Transverse colon (tissue), 4 donors: ENCODE results near the gene HNRNPF.

Experiments
- POLR2A ChIP-seq: fragments of 450-650 bp; IDR thresholded peaks from one replicate; pipeline ENCODE4 v1.6.1; 2016; ENCODE audit warnings: antibody characterized with exemption, mild to moderate bottlenecking, moderate library complexity
- POLR2AphosphoS5 ChIP-seq, 3 donors: sonication (generic); formaldehyde crosslinking; IDR thresholded peaks; one replicate each; pipeline ENCODE4 v1.6.1; 2016; ENCODE audit warnings: antibody characterized with exemption in 3 of 3
- TF ChIP-seq, protein P1 (sequence below), 5 experiments: fragments of 200-600 bp in 3 of 5; fragments of 450-650 bp in 2 of 5; sonication (generic) in 3 of 5; IDR thresholded peaks; 1 replicate in 2 of 5; 2 replicates in 3 of 5; pipeline ENCODE4 v1.5.1; 2016 to 2017; ENCODE audit warnings: antibody characterized with exemption in 5 of 5, inconsistent platforms in 3 of 5, mild to moderate bottlenecking in 2 of 5, moderate library complexity in 1 of 5

- TF ChIP-seq, protein P1, sequence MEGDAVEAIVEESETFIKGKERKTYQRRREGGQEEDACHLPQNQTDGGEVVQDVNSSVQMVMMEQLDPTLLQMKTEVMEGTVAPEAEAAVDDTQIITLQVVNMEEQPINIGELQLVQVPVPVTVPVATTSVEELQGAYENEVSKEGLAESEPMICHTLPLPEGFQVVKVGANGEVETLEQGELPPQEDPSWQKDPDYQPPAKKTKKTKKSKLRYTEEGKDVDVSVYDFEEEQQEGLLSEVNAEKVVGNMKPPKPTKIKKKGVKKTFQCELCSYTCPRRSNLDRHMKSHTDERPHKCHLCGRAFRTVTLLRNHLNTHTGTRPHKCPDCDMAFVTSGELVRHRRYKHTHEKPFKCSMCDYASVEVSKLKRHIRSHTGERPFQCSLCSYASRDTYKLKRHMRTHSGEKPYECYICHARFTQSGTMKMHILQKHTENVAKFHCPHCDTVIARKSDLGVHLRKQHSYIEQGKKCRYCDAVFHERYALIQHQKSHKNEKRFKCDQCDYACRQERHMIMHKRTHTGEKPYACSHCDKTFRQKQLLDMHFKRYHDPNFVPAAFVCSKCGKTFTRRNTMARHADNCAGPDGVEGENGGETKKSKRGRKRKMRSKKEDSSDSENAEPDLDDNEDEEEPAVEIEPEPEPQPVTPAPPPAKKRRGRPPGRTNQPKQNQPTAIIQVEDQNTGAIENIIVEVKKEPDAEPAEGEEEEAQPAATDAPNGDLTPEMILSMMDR (IDR thresholded peaks at IDR 0.05) = no peak
- no peak for TF ChIP-seq POLR2A
- TF ChIP-seq POLR2AphosphoS5 (IDR thresholded peaks at IDR 0.05) = no peak
Observed at GRCh38 chr10:43373461-43373860, 35.5 kb downstream of the HNRNPF start.
